Transverse colon (tissue), 4 donors: Measurements from ENCODE around the gene COG4.

Source experiments
- POLR2AphosphoS5 ChIP-seq, 3 donors: sonication (generic); formaldehyde crosslinking; IDR thresholded peaks; one replicate each; pipeline ENCODE4 v1.6.1; 2016; ENCODE audit warnings: antibody characterized with exemption in 3 of 3
- TF ChIP-seq, protein P1 (sequence below), 5 experiments: fragments of 200-600 bp in 3 of 5; fragments of 450-650 bp in 2 of 5; sonication (generic) in 3 of 5; IDR thresholded peaks; 1 replicate in 2 of 5; 2 replicates in 3 of 5; pipeline ENCODE4 v1.5.1; 2016 to 2017; ENCODE audit warnings: antibody characterized with exemption in 5 of 5, inconsistent platforms in 3 of 5, mild to moderate bottlenecking in 2 of 5, moderate library complexity in 1 of 5

DNA sequence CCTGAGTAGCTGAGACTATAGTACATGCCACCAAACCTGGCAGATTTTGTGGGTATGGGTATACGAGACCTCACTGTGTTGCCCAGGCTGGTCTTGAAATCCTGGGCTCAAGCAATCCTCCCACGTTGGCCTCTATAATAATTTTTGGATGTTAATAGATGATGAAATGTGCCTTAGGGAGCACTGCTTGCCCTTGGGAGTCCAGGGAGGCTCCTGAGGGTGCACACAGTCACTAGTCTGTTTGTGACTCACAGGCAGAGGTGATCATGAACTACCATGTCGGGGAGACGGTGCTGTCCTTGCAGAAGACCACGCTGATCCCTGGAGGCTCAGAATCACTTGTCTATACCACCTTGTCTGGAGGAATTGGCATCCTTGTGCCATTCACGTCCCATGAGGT lies 46.4 kb upstream of the COG4 start:
- TF ChIP-seq, protein P1, sequence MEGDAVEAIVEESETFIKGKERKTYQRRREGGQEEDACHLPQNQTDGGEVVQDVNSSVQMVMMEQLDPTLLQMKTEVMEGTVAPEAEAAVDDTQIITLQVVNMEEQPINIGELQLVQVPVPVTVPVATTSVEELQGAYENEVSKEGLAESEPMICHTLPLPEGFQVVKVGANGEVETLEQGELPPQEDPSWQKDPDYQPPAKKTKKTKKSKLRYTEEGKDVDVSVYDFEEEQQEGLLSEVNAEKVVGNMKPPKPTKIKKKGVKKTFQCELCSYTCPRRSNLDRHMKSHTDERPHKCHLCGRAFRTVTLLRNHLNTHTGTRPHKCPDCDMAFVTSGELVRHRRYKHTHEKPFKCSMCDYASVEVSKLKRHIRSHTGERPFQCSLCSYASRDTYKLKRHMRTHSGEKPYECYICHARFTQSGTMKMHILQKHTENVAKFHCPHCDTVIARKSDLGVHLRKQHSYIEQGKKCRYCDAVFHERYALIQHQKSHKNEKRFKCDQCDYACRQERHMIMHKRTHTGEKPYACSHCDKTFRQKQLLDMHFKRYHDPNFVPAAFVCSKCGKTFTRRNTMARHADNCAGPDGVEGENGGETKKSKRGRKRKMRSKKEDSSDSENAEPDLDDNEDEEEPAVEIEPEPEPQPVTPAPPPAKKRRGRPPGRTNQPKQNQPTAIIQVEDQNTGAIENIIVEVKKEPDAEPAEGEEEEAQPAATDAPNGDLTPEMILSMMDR (IDR thresholded peaks at IDR 0.05): no peak
- no peak for TF ChIP-seq POLR2AphosphoS5 (IDR thresholded peaks at IDR 0.05)
